ENCODE results near the gene RASL11A.
"Not testable (repeated sequence)": the region's sequence is repeated elsewhere in the genome, so short reads cannot be mapped to it uniquely, and the experiment has no call there.

The RASL11A gene, protein sequence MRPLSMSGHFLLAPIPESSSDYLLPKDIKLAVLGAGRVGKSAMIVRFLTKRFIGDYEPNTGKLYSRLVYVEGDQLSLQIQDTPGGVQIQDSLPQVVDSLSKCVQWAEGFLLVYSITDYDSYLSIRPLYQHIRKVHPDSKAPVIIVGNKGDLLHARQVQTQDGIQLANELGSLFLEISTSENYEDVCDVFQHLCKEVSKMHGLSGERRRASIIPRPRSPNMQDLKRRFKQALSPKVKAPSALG

DNA sequence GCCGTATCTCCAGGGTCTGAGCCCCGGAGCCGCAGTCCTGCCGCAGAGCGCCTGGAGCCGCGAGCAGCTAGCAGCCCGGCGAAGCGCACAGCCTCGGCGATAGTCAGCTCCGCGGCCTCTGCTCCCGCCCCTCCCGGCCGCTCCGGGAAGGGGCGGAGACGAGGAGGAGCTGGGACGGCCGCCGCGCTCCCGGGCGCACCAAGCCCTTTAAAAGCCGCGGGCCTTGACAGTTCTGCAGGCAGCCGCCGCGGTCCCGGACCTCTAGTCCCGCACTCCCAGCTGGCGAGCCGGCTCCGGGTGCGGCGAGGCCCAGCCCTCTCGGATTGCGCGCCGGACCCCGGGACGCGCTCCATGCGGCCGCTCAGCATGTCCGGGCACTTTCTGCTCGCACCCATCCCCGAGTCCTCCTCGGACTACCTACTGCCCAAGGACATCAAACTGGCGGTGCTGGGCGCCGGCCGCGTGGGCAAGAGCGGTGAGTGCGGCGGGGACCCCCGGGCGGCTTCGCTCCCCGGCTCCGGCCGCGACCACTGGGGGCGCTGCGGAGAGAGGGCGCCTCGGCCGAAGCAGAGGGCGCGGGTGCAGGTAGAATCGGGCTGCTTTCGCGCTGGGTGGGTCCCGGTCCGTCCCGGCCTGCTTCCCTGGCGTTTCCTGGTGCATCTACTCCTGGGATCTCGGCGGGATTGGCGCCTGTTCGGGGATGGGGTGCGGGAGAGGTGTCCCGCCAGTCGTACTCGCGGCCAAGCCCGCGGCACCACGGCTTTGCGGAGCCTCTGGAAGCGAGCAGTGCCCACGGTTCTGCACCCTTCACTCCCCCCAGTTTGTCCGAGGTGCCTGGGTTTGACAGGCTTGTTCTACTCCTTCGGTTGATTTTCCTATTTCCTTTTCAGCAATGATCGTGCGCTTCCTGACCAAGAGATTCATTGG, at the start of gene RASL11A:
Gene RASL11A, plus strand, starts transcription at position 237 of the 927 bp plus-strand sequence. Its CDS starts 115 bp downstream, at position 352.
- DNase-seq, result peak; percentile 65

DNA sequence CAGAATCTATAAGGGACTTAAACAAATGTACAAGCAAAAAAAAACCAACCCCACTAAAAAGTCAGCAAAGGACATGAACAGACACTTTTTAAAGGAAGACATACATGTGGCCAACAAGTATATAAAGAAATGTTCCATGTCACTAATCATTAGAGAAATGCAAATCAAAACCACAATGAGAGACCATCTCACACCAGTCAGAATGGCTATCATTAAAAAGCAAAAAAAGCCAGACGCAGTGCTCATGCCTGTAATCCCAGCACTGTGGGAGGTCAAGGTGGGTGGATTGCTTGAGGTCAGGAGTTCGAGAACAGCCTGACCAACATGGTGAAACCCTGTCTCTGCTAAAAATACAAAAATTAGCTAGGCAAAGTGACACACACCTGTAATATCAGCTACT, 48.5 kb upstream of the RASL11A start:
- not testable (repeated sequence) for DNase-seq

DNA sequence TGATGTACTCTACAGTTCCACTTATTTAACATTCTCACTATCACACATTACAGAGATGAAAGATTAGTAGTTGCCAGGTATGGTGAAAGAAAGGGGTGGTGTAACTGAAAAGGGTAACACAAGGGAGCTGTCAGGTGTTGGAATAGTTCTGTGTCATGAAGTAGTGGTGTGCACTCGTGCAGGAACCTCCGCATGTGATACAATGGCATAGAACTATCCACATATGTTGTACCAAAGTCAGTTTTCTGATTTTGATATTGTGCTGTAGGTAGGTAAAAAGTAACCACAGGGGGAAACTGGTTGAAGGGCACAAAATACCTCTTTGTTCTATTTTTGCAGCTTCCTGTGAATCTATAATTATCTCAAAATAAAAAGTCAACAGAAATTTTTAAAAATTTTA, 43.6 kb upstream of the RASL11A start:
- no peak for DNase-seq

DNA sequence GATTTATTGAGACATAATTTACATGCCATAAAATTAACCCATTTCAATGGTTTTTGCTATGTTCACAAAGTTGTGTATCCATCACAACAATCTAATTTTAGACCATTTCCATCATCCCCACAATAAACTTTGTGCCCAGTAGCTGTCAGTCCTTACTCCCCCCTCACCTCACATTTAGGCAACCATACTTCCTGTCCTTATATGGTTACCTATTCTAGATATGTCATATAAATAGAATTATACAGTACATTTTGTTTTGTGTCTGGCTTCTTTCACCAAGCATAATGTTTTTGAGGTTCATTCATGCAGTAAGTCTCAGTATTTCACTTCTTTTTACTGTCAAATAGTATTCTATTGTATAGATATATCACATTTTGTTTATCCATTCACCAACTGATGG, 42.5 kb upstream of the RASL11A start:
- no peak for DNase-seq

DNA sequence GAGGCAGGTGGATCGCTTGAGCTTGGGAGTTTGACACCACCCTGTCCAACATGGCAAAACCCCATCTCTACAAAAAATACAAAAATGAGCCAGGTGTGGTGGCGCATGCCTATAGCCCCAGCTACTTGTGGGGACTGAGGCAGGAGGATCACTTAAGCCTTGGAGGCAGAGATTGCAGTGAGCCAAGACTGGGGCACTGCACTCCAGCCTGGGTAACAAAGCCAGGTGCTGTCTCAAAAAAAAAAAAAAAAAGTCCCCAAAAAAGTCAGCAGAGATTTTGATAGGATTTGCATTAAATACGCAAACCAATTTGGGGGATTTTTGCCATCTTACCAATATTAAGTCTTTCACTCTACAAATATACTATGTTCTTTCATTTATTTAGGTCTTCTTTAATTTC, 41.0 kb upstream of the RASL11A start:
- no peak for DNase-seq

DNA sequence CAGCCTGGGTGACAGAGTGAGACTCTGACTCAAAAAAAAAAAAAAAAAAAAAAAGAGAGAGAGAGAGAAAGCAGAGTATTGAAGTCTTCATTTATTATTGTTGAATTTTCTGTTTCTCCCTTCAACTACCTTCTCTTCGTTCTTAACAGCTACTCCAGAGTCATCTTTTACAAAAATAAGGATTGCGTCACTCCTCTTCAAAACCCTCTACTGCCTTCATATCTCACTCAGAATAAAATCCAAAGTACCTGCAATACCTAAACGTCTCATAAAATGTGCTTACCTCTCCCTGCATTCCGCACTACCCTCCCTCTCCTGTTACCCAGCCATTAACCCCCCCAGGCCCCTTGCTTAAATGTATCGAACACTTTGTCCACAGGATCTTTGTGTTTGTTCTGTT, 36.7 kb upstream of the RASL11A start:
- DNase-seq, result no peak

DNA sequence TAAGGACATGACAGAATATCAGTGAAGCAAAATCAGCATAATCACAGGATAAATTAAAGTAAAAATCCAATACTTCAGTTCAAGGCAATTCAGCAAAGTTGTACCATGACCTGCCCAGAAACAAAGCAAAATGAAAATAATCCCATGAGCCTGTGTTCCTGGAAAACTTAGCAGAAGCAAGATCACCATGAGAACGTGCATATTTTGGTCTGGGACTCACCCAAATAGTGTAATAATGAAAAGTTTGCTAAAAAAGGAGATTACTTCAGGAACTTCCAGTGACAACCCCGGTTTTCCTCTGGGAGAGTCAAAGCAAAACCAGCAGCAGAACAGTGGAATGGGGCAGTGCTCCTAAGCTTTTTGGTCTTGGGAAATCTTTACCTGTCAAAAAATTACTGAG, 34.2 kb upstream of the RASL11A start:
- DNase-seq, result no peak

DNA sequence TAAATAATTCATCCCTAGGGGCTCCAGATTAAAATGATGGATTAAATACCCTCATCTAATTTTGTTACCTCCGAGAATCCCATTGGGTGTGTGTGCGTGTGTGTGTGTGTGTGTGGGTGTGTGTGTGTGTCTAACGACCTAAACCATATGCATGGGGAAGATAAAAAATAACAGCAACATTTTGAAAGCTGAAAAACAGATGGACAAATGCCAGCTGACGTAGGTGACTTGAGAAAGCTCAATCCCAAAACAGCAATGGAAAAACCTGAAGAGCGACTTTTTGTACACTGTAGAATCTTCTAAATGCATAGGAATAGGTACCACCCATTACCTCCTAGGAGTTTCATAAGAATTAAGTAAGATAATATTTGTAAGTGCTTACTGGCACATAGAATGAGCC, 27.9 kb upstream of the RASL11A start:
- DNase-seq, result no peak

DNA sequence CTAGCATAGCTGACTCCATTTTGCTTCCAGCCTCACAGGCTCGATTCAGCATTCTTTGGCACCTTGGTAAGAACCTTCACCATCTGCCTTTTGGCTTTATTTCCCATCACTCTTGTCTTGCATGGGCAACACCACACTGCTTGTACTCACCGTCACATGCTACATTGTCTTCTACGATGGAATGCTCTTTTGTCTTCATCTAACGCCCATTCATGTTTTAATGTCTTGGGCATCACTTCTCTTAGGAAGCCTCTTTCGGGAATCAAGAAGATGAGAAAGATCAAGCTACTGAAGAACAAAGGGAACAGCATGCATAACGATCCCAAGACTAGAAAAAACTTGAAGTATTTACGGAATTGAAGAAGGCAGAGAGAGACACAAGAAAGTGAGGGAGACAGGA, 25.0 kb upstream of the RASL11A start:
- DNase-seq, result no peak

DNA sequence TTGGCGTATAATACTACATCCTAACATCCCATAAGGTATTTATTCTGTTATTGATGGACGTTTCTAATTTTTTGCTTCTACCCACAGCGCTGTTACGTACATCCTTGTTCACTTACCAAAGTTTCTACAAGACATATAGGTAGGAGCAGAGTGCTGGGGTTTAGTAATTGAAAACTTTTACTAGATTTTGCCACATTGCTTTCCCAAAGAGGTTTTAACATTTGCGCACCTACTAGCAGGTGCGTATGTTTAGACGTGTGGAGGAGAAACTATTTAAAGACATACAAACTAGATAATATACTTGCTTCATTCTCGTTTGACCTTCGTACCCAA, 19.8 kb upstream of the RASL11A start:
- no peak for DNase-seq

DNA sequence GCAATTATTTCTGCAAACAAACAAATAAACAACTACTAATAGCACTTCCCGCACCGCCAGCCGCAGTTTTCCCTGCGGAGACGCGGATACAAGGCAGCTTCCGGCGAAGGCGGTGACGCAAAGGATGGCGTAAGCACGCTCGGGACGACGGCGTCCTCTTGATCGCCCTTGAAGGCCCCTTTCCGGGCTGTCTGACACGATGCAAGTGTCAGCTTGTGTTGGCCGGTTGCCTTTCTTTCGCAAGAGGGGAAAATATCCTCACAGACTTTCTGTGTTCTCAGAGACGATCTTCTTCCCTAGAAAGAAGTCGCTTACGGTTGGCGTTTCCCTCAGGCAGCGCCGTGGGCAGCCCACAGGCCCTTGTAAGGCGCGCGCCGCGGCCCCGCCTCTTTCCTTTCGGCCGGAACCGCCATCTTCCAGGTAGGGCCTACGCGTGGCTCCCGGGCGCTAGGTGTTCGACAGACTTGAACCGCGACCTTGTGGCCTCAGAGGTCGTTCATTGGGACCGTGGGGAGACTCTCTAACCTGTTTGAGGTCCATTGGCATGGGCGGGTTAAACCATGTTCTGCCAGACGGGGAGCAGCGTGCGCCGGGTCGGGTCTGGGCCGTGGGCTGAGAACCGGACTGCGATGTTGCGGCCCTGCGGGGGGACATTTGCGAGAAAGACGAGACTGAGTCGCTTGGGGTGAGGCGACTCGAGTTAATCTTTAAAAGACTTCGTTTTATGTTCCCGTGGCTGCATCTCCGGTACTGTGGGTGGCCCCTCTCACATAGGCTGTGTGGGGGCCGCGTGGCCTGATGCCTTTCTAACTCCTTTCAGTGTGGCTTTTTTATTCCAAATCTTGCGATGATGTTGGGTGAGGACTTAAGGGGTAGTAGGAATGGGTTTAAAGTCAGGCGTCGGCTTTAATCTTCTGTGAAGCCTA, 19.2 kb upstream of the RASL11A start, which contains the start of gene RPL21:
Gene RPL21, plus strand, starts transcription at position 393 of the 926 bp plus-strand sequence. CDS start 2,219 bp downstream, outside the sequence.
- peak; percentile 76 for DNase-seq

DNA sequence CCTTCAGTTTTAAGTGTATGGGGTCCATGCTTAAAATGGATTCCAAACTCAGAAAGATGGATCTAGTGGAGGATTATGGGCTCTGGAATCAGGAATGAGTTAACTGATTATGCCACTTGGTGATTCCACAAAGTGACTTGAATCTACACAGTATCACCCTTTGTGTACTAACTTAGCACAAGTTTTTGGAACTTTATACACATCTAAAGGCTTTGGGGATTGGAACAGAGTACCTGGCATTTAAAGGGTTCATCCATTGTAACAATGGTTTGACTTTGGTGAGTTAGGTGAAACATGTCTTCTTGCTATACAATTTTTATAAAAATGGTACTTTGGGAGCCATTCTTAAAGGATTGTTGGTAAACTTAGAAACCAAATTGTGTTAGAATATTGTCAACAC, 18.2 kb upstream of the RASL11A start:
- no peak for DNase-seq

DNA sequence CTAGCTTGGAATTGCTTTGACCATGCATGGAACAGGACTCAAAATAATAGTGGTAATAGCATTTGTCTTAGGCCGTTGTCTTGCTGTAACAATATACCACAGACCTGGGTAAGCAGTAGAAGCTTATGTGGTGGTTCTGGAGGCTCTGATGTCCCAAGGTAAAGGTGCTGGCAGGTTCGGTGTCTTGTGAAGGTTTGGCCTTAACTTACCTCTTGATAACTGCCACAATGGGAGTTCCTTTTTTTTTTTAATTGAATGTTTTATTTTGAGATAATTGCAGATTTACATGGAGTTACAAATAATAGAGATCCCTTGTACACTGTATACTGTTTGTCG, 13.4 kb upstream of the RASL11A start:
- DNase-seq, result no peak

DNA sequence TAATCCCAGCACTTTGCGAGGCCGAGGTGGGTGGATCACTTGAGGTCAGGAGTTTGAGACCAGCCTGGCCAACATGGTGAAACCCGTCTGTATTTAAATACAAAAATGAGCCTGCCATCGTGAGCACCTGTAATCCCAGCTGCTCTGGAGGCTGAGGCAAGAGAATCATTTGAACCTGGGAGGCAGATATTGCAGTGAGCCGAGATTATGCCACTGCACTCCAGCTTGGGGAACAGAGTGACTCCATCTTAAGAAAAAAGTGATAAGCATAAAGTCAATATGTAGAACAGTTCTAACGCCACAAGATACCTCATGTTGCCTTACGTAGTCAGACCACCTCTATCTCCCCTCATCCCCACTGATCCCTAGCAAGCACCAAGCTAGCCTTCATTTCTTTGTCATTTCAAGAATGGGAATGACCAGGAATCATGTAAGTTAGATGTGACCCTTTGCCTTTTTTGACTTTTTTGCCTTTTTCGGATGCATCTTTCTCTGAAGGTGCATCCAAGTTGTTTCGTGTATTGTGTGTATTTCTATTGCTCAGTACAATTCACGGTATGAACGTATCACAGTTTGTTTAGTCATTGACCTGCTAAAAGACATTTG, 12.9 kb upstream of the RASL11A start:
- DNase-seq, result no peak

DNA sequence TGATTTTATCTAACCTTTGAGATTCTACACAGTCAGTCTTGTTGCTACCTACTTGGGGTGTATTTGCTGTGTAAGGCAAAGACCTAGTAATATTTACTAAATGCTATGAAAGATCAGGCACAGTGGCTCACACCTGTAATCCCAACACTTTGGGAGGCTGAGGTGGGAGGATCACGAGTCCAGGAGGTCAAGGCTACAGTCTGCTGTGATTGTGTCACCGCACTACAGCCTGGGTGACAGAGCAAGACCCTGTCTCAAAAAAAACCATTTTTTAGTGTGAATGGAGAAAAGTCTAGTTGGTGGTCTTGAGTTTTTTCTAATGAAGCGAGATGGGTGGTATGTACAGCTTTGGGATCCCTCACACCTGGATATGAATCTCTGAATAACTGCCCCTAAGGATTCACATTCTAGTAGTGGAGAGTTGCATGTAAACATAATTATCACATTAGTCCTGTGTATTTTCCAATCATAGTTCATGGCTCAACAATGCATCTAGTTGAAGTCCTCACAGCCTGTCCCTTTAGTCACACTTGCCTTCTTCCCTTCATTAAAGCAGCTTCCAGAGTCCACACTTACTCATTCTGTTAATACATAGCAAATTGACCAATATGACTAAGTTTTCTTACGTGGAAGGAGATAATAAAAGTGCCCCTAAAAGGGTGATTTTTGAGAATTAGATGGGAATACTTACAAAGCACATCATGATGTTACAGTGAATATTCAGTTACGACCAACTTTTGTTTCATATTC, 11.8 kb upstream of the RASL11A start:
- no peak for DNase-seq

DNA sequence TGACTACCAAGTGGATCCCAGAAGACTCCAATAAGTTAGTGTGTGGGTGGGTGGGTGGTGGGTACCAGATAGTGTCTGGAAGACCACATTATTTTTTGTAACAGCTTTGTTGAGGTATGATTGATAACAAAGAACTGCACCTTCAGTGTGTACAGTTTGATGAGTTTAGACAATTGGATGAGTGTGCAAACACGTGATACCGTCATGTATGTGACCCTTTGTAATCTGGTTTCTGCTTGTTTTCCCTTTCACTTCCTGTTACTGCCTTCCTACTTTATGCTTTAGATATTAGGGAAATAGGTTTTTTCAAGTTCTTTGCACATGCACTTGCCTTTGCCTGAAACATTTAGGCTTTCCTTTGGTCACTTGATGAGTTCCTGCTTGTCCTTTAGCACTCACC, 10.8 kb upstream of the RASL11A start:
- no peak for DNase-seq

DNA sequence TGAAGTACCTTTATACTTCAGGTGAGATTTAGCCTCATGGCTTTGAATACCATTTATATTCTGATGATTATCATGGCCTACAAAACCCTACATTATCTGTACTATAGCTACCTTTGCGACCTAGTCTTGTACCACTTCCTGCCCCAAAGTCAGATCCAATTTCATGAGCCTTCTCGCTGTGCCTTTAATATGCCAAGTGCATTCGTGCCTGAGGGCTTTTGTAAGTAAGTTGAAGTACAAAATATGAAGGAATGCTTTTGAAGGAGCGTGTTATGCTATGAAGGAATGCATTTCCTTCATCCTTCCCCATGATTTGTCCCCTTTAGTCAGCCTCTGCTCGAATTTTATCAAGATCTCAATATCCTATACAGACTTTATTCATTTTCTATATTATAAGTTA, 9.2 kb upstream of the RASL11A start:
- no peak for DNase-seq

DNA sequence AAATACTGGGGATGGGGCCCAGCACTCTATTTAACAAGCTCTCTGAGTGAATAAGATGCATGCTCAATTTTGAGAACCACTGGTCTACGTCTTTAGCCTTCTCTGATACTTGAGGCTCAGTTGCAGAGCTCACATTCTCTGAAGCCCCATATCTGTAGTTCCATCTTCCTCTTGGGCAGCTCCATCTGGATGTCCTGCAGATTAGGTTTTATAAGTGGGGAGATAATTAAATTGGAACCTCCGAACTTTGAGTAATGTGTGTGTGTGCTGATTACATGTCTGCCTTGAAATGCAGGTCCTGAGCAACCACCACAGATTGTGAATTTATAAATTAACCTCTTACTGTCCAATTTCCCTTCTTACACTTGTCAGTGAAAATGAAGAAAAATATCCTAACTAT, 7.2 kb upstream of the RASL11A start:
- DNase-seq, result no peak

DNA sequence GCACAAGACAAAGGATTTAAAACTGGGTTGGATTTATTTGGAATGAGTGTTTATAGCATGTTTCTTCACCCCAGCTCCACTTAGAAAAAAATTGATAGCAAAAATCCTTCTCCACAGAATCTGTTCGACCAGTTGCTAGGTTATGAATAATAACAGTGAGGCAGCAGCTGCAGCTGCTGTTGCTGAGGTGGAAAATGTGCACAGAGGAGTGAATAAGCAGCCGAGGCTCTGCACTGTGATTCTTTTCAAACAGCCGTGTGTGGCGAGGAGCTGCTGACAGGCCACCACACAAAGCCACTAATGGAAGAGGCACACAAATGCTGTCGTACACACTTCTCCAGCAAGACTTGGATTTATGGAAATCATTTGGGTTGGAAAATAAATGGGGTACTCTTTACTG, 6.4 kb upstream of the RASL11A start:
- peak; percentile 13 for DNase-seq

DNA sequence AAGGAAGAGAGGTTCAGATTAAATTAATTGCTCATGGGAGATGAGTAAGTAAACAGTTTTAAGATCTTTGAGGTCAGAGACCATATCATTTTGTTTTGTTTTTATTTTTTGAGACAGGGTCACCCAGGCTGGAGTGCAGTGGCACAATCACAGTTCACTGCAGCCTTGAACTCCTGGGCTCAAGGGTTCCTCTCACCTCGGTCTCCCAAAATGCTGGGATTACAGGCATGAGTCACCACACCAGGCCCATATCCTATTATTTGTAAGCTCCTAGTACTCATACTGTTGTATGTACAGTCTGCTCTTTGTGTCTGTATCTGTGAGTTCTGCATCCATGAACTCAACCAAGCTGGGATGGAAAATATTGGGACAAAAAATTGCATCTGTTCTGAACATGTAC, 6.0 kb upstream of the RASL11A start:
- DNase-seq, result no peak

DNA sequence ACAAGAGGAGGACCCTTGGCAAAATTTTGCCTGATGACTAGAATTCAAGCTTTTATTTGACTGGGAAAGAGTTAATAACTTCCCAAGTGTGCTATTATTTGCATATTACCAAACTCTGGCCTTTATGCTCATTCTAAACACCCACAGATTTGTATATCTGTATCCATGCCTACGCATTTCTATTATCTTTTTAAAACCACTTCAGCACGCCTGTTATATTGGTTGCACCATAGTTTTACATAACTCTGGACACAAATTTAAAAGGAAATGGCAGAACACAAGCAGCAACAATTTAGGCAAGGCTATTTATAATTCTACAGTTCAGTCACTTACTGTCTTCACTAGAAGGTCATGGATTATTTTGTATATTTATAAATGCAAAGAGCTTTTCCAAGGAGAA, 3.7 kb upstream of the RASL11A start:
- DNase-seq, result no peak

DNA sequence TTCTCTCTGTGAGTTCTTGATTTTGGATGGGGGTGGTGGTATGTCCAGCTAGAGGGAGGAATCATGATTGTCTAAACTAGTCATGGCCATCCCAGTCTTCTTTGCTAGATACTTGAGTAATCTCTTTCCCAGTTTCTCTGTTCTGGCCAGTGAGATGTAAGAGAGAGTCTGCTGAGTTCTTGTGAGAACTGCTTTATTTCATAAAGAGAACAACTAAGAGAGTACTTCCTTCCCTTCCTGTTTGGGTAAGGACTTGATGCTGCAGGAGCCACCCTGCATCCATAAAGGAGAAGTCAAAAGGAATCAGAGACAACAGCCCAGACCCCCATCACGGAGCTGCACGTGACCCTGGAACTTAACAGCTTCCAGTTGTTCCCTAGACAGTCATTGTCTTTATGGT, 3.0 kb upstream of the RASL11A start:
- DNase-seq, result no peak
